Measurements from ENCODE around the gene ZMYND11.

The ZMYND11 gene

DNA sequence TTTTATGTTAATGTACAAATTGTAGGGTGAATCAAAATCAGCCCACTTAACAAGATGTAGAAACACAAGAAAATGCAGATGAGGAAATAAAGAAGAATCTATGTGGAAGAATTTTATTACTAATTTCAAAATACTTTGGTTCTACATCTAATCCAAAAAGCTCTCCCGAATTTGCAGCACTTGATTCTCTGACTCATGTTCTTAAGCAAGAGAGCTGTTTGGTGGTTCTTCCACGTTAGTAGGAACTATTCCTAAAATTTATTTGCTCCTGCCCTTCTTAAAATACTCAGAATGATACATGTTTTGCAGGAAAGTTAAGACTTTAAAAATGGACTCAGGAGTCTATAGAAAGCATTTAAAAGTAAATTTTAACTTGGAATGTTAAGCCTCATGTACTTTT, 91.8 kb downstream of the ZMYND11 start:
- TF ChIP-seq, protein P1, sequence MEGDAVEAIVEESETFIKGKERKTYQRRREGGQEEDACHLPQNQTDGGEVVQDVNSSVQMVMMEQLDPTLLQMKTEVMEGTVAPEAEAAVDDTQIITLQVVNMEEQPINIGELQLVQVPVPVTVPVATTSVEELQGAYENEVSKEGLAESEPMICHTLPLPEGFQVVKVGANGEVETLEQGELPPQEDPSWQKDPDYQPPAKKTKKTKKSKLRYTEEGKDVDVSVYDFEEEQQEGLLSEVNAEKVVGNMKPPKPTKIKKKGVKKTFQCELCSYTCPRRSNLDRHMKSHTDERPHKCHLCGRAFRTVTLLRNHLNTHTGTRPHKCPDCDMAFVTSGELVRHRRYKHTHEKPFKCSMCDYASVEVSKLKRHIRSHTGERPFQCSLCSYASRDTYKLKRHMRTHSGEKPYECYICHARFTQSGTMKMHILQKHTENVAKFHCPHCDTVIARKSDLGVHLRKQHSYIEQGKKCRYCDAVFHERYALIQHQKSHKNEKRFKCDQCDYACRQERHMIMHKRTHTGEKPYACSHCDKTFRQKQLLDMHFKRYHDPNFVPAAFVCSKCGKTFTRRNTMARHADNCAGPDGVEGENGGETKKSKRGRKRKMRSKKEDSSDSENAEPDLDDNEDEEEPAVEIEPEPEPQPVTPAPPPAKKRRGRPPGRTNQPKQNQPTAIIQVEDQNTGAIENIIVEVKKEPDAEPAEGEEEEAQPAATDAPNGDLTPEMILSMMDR (IDR thresholded peaks at IDR 0.05; ENCODE audit: control insufficient read depth, extremely low read depth, insufficient read depth) = no peak
- no peak overlapping the region for H3K4me3 ChIP-seq (ENCODE audit: low read depth, low read length)
- no peak for DNase-seq (ENCODE audit: low read depth)

DNA sequence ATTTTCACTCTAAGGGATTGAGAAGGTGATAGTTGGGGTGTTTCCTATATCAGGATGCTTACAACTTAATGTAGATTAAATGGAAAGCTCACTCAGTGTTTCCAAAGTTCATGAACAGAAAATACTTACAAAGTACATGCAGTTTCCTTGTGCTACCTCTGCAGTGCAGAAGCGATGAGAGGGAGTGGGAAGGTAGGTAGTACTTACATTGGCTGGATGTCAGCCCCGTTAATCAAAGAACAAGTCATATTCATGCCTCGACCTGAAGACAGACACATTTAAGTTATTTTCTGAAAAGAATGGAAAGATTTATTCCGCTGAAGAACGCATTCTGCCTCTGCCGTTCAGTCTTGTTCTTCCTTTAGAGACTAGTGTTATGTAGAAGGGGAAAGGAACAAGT, 93.1 kb downstream of the ZMYND11 start:
- TF ChIP-seq, protein P1 (IDR thresholded peaks at IDR 0.05; ENCODE audit: control insufficient read depth, extremely low read depth, insufficient read depth) = no peak
- DNase-seq (ENCODE audit: low read depth) = no peak
- no peak overlapping the region for H3K4me3 ChIP-seq (ENCODE audit: low read depth, low read length)

DNA sequence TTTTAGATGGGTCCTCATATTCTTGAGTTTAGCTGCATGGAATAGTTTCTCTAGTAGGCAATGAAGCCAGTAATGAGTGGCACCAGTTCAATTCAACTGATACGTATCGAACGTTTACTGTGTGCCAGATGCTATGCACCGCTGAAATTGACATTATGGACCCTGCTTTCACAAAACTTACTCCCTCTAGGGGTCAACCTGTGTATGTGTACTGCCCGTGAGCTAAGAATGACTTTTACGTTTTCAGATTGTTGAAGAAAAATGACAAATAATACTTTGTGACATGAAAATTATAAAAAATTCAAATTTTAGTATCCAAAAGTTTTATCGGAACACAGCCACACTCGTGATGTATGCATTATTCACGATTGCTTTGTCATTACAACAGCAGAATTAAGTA, 95.5 kb downstream of the ZMYND11 start:
- no peak overlapping the region for H3K4me3 ChIP-seq (ENCODE audit: low read depth, low read length)
- TF ChIP-seq, protein P1 (IDR thresholded peaks at IDR 0.05; ENCODE audit: control insufficient read depth, extremely low read depth, insufficient read depth) = 0 out of 2 replicates have a peak, but pooled peaks have one; percentile 5
- DNase-seq (ENCODE audit: low read depth) = no peak

DNA sequence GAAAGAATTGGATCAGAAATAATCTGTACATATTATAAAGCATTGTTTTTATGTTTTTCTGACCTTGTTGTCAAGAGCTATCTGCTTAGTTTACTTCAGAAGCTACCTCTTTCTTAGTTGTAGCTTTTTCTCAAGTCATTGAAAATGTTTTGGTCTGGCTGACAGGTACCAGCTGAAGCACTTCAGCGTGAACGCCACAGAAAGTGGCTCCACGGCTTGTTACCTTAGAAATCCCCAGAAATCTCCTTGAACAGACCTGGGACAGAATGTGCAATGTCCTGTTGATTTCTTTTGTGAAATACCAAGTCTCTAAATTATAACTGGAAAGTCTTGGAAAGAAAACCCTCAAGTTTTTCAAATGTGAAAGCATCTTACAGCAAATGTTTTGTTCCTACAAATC, 96.8 kb downstream of the ZMYND11 start:
- no peak for DNase-seq (ENCODE audit: low read depth)
- TF ChIP-seq, protein P1 (IDR thresholded peaks at IDR 0.05; ENCODE audit: control insufficient read depth, extremely low read depth, insufficient read depth) = no peak
- no peak overlapping the region for H3K4me3 ChIP-seq (ENCODE audit: low read depth, low read length)

DNA sequence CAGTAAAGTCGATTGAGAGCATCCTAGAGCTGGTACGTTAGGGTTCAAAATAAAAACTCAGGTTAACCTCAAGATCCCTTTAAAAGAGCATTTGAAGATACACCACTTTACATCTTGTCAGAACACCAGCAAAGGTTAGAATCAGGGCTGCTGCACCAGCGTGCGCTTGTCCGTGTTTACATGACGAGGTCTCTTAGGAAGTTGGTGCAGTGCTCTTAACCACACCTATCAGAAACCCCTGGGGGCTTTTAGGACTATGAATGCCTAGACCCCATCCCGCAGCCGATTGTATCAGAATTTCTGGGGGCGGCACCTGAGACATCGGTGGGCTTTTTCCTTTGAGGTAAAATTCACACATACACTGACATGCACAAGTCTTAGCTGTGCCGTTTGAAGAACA, 97.6 kb downstream of the ZMYND11 start:
- TF ChIP-seq, protein P1 (IDR thresholded peaks at IDR 0.05; ENCODE audit: control insufficient read depth, extremely low read depth, insufficient read depth) = no peak
- H3K4me3 ChIP-seq (ENCODE audit: low read depth, low read length) = no peak overlapping the region
- DNase-seq (ENCODE audit: low read depth) = no peak

DNA sequence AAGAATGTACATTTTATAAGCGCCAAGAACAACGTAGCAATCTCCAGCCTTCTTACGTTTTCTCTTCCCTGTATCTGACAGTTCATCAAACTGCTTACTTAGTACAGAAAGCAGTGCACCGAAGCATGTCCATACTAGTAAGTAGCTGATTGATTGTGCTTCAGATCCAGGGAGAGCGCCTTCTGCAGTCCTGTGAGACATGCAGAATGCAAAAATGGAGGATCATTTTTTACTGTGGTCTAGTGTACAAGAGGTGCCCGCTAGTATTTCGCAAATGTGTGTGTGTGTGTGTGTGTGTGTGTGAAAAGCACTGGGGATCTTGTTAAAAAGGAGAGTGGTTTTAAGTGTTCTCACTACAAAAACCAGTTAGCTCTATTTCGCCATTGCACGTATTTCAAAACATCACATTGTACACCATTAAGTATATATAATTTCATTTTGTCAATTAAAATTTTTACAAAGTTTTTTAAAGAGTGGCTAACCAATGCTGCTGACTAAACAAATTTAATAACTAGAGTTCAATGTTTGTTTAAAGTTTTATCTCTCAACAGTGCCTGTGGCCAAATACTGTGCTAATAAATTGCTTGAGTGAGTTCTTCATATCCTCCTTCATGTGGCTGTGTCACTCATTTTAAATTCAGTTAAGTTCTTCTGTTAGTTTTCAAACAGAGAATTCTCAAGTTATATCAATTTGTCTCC, 99.6 kb downstream of the ZMYND11 start:
- H3K4me3 ChIP-seq (ENCODE audit: low read depth, low read length) = no peak overlapping the region
- TF ChIP-seq, protein P1 (IDR thresholded peaks at IDR 0.05; ENCODE audit: control insufficient read depth, extremely low read depth, insufficient read depth) = peak; percentile 15; the same call in 1 of the 2 replicates
- DNase-seq (ENCODE audit: low read depth) = peak; percentile 43

DNA sequence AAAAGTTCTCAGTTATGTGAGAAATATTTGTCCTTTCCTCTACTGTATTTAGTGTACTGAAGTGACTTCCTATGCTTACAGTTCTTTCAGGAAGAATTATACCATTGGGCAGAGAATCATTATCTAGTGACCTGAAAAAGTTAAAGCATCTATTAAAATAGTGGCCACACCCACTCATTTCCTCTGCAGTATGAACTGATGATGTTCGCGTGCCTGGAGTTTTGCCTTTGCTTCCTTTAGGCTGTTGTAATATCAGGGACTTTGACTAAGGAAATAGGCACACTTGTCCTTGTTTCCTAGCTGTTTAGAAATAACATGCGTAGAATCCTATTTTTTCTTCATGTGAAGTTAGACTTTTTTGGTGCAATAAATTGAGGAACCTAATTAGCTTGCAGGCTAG, 100.7 kb downstream of the ZMYND11 start:
- DNase-seq (ENCODE audit: low read depth) = no peak
- TF ChIP-seq, protein P1 (IDR thresholded peaks at IDR 0.05; ENCODE audit: control insufficient read depth, extremely low read depth, insufficient read depth) = no peak
- H3K4me3 ChIP-seq (ENCODE audit: low read depth, low read length) = no peak overlapping the region
